ENCODE data around the gene MAP3K6.

GRCh38 chr1:27402349-27402754, 35.6 kb upstream of the MAP3K6 start:
- no peak for TF ChIP-seq POLR2A (IDR thresholded peaks at IDR 0.05)
- TF ChIP-seq CTCF (IDR thresholded peaks at IDR 0.05) = peak; percentile 58 to 80 (median 75)
